GM12878 (cell line): ENCODE measurements around the gene NES. TPM values are rescaled to one million over a fixed set of nuclear protein-coding genes. Genes with fewer than 3 reads are reported as not detected.

Experiments
- ATAC-seq: fragments of 200-7000 bp; cut with Tn5 transposase; 3 replicates; pipeline ENCODE4 v1.9.1; 2020; ENCODE audit warnings: mild to moderate bottlenecking, moderate library complexity
- BruUV-seq: library from RNA; stranded (reverse); fragments of 400-500 nt; replicated peaks from 2 replicates; lab custom pipeline; 2021; lab: Mats Ljungman, UMichigan
- CTCF ChIA-PET: fragments of 300-600 bp; sonication (Branson Sonifier 250); formaldehyde crosslinking; extraction: SDS; loops from one replicate; lab custom pipeline; 2021; ENCODE audit warnings: inconsistent platforms; lab: Yijun Ruan, JAX
- POLR2A ChIA-PET: fragments of 350-600 bp; formaldehyde crosslinking; extraction: SDS; loops from one replicate; lab custom pipeline; 2021; ENCODE audit warnings: inconsistent platforms; lab: Charles Lee
- RAD21 ChIA-PET: fragments of 300-600 bp; sonication (Branson Sonifier 250); formaldehyde crosslinking; loops from one replicate; lab custom pipeline; 2023; ENCODE audit warnings: antibody characterized with exemption; ENCODE audit not compliant: unreplicated experiment; lab: Charles Lee
- SMC1A ChIA-PET: fragments of 300-600 bp; sonication (Branson Sonifier 250); formaldehyde crosslinking; loops from one replicate; lab custom pipeline; 2023; ENCODE audit not compliant: unreplicated experiment, uncharacterized antibody; lab: Charles Lee
- DNase-seq: peaks from one replicate; pipeline ENCODE4 v3.0.0-alpha.2; 2011; ENCODE audit warnings: low read depth, low spot score
- FAIRE-seq: peaks from 3 replicates; lab custom pipeline; 2011; peaks lifted over from hg19 to GRCh38; lab: Jason Lieb, UNC
- H2AFZ ChIP-seq: 2 replicates; pipeline ENCODE4 v1.6.0; 2011; ENCODE audit warnings: low read depth, low read length, control low read depth; ENCODE audit not compliant: control insufficient read depth
- H3K27ac ChIP-seq: 2 replicates; pipeline ENCODE4 v1.5.1; 2011; ENCODE audit warnings: control low read depth; ENCODE audit not compliant: control insufficient read depth, insufficient read depth
- H3K27me3 ChIP-seq, 2 experiments: replicated peaks in 1 of 2; 2 replicates each; pipeline versions ENCODE4 v1.6.0 to v1.6.1; 2011; ENCODE audit warnings: low read length in 1 of 2; ENCODE audit not compliant: control insufficient read depth in 2 of 2, insufficient read depth in 2 of 2
- H3K36me3 ChIP-seq, 2 experiments: 2 replicates each; pipeline ENCODE4 v1.5.1; 2011; ENCODE audit warnings: low read length in 1 of 2; ENCODE audit not compliant: control insufficient read depth in 2 of 2, insufficient read depth in 2 of 2
- H3K4me1 ChIP-seq: 2 replicates; pipeline ENCODE4 v1.6.1; 2011; ENCODE audit warnings: mild to moderate bottlenecking, low read length, moderate library complexity, mixed read lengths; ENCODE audit not compliant: control insufficient read depth, insufficient read depth
- H3K4me2 ChIP-seq: 2 replicates; pipeline ENCODE4 v1.6.0; 2011; ENCODE audit warnings: control low read depth; ENCODE audit not compliant: control insufficient read depth, insufficient read depth
- H3K4me3 ChIP-seq: fragments of 200-600 bp; sonication (generic); 2 replicates; pipeline ENCODE4 v1.5.1; 2016
- H3K79me2 ChIP-seq: 2 replicates; pipeline ENCODE4 v1.6.0; 2011; ENCODE audit warnings: low read length; ENCODE audit not compliant: control insufficient read depth, insufficient read depth
- H3K9ac ChIP-seq: 2 replicates; pipeline ENCODE4 v1.8.0; 2011; ENCODE audit warnings: low read length, control low read depth, mixed read lengths; ENCODE audit not compliant: control insufficient read depth, insufficient read depth
- H3K9me3 ChIP-seq: replicated peaks from 3 replicates; pipeline ENCODE4 v1.5.1; 2011; ENCODE audit warnings: mild to moderate bottlenecking, low read length; ENCODE audit not compliant: control insufficient read depth, insufficient read depth
- H4K20me1 ChIP-seq: 2 replicates; pipeline ENCODE4 v1.6.0; 2011; ENCODE audit not compliant: control insufficient read depth, insufficient read depth
- CBX3 ChIP-seq: fragments of 200-600 bp; sonication (generic); IDR thresholded peaks from 2 replicates; pipeline ENCODE4 v1.6.1; 2016; ENCODE audit warnings: low read depth, borderline replicate concordance
- CREM ChIP-seq: IDR thresholded peaks from 2 replicates; pipeline ENCODE4 v1.6.1; 2014; ENCODE audit warnings: antibody characterized with exemption, low read depth
- NR2F1 ChIP-seq: fragments of 450-650 bp; conservative IDR thresholded peaks from 2 replicates; pipeline ENCODE4 v1.6.1; 2017; ENCODE audit warnings: mild to moderate bottlenecking
- POLR2A ChIP-seq: IDR thresholded peaks from 2 replicates; pipeline ENCODE4 v1.6.1; 2011; ENCODE audit warnings: low read depth, mild to moderate bottlenecking, low read length
- RBBP5 ChIP-seq: fragments of 200-600 bp; sonication (generic); conservative IDR thresholded peaks from 2 replicates; pipeline ENCODE4 v1.6.1; 2016
- ZNF24 ChIP-seq: fragments of 450-650 bp; IDR thresholded peaks from 2 replicates; pipeline ENCODE4 v1.6.1; 2017; ENCODE audit warnings: antibody characterized with exemption, mild to moderate bottlenecking
- WGBS: methylation state at CpG from one replicate; pipeline ENCODE4 v1.1.6; 2016; ENCODE audit warnings: low lambda C conversion rate; ENCODE audit not compliant: insufficient replicate concordance, insufficient coverage; ENCODE audit errors: missing lambda C conversion rate; 5-methylcytosine and 5-hydroxymethylcytosine counted together
- in situ Hi-C: fragments of 300-500 bp; cut with MboI; formaldehyde crosslinking; loops from 9 replicates; pipeline ENCODE4 v1.14.3; 2018; ENCODE audit warnings: mixed read lengths
- intact Hi-C: fragments of 100-400 bp; cut with micrococcal nuclease; formaldehyde crosslinking; loops from one replicate; pipeline ENCODE4 v1.14.2; 2022; ENCODE audit not compliant: unreplicated experiment
- polyA plus RNA-seq, 11 experiments: library from polyadenylated mRNA; depleted of rRNA in 4 of 11; unstranded in 6 of 11; stranded (reverse) in 5 of 11; fragments of >200 nt; fragmentation: Nextera tagmentation in 4 of 11; fragmentation: Illumina TruSeq in 1 of 11; extraction: Ambion mirVana in 4 of 11; extraction: Trizol in 1 of 11; gene quantifications; 1 replicate in 1 of 11; 2 replicates in 10 of 11; pipeline versions ENCODE4 v1.2.1 to v1.2.3, GENCODE V29; 2011 to 2016; ENCODE audit warnings: inconsistent platforms in 2 of 11, missing spikeins in 2 of 11, low read depth in 1 of 11
- total RNA-seq, 4 experiments: library from RNA; depleted of rRNA in 3 of 4; stranded (reverse); fragments of >200 nt in 3 of 4; fragmentation: Illumina TruSeq in 1 of 4; extraction: Trizol in 1 of 4; gene quantifications; 2 replicates each; pipeline versions ENCODE4 v1.2.1 to v1.2.3, GENCODE V29; 2013 to 2021
- TF ChIP-seq, protein P1 (sequence below): fragments of 450-650 bp; IDR thresholded peaks from 2 replicates; pipeline ENCODE4 v1.6.1; 2016; ENCODE audit warnings: mild to moderate bottlenecking, moderate library complexity, borderline replicate concordance
- TF ChIP-seq, protein P2 (sequence below): fragments of 450-650 bp; IDR thresholded peaks from 2 replicates; pipeline ENCODE4 v1.6.1; 2016; ENCODE audit warnings: mild to moderate bottlenecking
- TF ChIP-seq, protein P3 (sequence below): fragments of 450-650 bp; IDR thresholded peaks from 2 replicates; pipeline ENCODE4 v1.6.1; 2018; ENCODE audit warnings: mild to moderate bottlenecking, low read depth, moderate library complexity; ENCODE audit not compliant: partially characterized antibody

Gene NES
- total and polyA plus RNA-seq, 10 of the 15 experiments (the other 5 are each of a cell fraction or from before 2014, with no cell fraction given): under 0.01 to 0.15 (median 0.02) TPM; not detected in 4

DNA sequence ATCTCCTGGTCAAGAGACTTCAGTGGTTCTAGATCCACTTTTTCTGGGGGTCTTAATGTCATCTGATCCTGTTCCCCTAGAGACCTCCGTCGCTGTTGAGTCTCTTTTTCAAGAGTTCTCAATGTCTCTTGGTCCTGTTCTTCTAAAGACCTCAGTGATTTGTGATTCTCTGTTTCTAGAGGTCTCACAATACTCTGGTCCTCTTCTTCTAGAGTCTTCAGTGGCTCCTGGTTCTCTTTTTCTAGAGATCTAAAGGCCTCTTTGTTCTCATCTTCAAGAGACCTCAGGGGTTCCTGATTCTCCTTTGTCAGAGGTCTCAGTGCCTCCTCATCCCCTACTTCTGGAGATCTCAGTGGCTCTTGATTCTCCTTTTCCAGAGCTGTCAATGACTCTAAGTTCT, 5.4 kb downstream of the NES start:
- ChIA-PET POLR2A (no interaction called here), CTCF (interaction anchor here (1.3 kb wide), 1 partner anchor 12 kb away, joined by 3 read pairs; no protein-coding TSS in a partner anchor), RAD21 (no interaction called here), SMC1A (no interaction called here)
- no peak for DNase-seq
- no peaks in the 10 kb centered on the region for H3K9me3 ChIP-seq
- H3K79me2 ChIP-seq: no peaks in the 10 kb centered on the region
- no peaks in the 10 kb centered on the region for H3K4me1 ChIP-seq
- H3K4me2 ChIP-seq: no peak overlapping the region
- H3K27ac ChIP-seq: no peak overlapping the region
- intact Hi-C loops: no loop called here
- no peak for TF ChIP-seq ZNF24
- H3K36me3 ChIP-seq: no peaks in the 10 kb centered on the region
- peaks cover under 1 to 13% of the 10 kb centered on the region in 2 experiments for H3K27me3 ChIP-seq
- H2AFZ ChIP-seq: no peak overlapping the region
- H4K20me1 ChIP-seq: no peaks in the 10 kb centered on the region
- no peak overlapping the region for H3K4me3 ChIP-seq
- ATAC-seq: no peak
- in situ Hi-C loops: no loop called here
- no TSS peak for BruUV-seq
- WGBS: 17% methylated on average over 2 of the region's 2 CpGs
- FAIRE-seq: no peak
- no peak overlapping the region for H3K9ac ChIP-seq

DNA sequence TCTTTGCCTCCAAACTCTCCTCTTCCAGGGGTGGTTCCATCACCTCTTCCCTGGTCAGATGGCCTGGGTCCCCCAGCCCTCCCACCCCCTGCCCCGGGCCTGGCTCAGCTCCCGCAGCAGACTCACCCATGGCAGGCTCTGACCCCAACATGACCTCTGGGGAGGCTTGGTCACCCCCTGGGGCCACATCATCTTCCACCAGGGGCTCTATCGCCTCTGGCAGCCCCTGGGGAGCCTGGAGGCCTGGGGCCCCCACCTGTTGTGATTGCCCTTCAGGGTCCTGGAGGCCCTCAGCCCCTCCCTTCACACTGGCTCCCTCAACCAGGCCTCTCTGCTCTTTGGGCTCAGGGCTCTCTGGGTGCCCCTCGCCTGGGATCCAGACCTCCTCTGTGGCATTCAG, 6.4 kb downstream of the NES start:
- RAD21 ChIA-PET: no interaction called here
- Histone ChIP-seq H3K36me3 (no peaks in the 10 kb centered on the region), H4K20me1 (no peaks in the 10 kb centered on the region), H3K4me2 (no peak overlapping the region), H3K79me2 (no peaks in the 10 kb centered on the region), H3K27me3 (peaks cover 0 to 8% of the 10 kb centered on the region in 2 experiments; a peak in 3 of 4 replicates), H3K4me3 (no peak overlapping the region), H2AFZ (no peak overlapping the region), H3K27ac (no peak overlapping the region), H3K9me3 (no peaks in the 10 kb centered on the region), H3K9ac (no peak overlapping the region), H3K4me1 (no peaks in the 10 kb centered on the region; the same call in 1 of the 2 replicates)
- FAIRE-seq (no peak), ATAC-seq (no peak), DNase-seq (no peak)
- intact Hi-C loops (no loop called here), in situ Hi-C loops (no loop called here)
- POLR2A ChIA-PET: no interaction called here
- SMC1A ChIA-PET: interaction anchor here (1.0 kb wide), 1 partner anchor 14 kb away, joined by 3 read pairs; no protein-coding TSS in a partner anchor
- BruUV-seq: no TSS peak
- WGBS: 19% methylated on average over 4 of the region's 4 CpGs
- CTCF ChIA-PET: interaction anchor here (1.1 to 1.3 kb wide), 2 partner anchors 11 to 19 kb away, joined by 3 to 4 read pairs; no protein-coding TSS in a partner anchor
- TF ChIP-seq RBBP5: no peak
- no peak for TF ChIP-seq POLR2A
- no peak for TF ChIP-seq CREM
- no peak for TF ChIP-seq CBX3
- TF ChIP-seq, protein P1, sequence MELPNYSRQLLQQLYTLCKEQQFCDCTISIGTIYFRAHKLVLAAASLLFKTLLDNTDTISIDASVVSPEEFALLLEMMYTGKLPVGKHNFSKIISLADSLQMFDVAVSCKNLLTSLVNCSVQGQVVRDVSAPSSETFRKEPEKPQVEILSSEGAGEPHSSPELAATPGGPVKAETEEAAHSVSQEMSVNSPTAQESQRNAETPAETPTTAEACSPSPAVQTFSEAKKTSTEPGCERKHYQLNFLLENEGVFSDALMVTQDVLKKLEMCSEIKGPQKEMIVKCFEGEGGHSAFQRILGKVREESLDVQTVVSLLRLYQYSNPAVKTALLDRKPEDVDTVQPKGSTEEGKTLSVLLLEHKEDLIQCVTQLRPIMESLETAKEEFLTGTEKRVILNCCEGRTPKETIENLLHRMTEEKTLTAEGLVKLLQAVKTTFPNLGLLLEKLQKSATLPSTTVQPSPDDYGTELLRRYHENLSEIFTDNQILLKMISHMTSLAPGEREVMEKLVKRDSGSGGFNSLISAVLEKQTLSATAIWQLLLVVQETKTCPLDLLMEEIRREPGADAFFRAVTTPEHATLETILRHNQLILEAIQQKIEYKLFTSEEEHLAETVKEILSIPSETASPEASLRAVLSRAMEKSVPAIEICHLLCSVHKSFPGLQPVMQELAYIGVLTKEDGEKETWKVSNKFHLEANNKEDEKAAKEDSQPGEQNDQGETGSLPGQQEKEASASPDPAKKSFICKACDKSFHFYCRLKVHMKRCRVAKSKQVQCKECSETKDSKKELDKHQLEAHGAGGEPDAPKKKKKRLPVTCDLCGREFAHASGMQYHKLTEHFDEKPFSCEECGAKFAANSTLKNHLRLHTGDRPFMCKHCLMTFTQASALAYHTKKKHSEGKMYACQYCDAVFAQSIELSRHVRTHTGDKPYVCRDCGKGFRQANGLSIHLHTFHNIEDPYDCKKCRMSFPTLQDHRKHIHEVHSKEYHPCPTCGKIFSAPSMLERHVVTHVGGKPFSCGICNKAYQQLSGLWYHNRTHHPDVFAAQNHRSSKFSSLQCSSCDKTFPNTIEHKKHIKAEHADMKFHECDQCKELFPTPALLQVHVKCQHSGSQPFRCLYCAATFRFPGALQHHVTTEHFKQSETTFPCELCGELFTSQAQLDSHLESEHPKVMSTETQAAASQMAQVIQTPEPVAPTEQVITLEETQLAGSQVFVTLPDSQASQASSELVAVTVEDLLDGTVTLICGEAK: no peak
- TF ChIP-seq NR2F1: no peak
- TF ChIP-seq, protein P2, sequence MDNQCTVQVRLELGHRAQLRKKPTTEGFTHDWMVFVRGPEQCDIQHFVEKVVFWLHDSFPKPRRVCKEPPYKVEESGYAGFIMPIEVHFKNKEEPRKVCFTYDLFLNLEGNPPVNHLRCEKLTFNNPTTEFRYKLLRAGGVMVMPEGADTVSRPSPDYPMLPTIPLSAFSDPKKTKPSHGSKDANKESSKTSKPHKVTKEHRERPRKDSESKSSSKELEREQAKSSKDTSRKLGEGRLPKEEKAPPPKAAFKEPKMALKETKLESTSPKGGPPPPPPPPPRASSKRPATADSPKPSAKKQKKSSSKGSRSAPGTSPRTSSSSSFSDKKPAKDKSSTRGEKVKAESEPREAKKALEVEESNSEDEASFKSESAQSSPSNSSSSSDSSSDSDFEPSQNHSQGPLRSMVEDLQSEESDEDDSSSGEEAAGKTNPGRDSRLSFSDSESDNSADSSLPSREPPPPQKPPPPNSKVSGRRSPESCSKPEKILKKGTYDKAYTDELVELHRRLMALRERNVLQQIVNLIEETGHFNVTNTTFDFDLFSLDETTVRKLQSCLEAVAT: no peak
- TF ChIP-seq, protein P3, sequence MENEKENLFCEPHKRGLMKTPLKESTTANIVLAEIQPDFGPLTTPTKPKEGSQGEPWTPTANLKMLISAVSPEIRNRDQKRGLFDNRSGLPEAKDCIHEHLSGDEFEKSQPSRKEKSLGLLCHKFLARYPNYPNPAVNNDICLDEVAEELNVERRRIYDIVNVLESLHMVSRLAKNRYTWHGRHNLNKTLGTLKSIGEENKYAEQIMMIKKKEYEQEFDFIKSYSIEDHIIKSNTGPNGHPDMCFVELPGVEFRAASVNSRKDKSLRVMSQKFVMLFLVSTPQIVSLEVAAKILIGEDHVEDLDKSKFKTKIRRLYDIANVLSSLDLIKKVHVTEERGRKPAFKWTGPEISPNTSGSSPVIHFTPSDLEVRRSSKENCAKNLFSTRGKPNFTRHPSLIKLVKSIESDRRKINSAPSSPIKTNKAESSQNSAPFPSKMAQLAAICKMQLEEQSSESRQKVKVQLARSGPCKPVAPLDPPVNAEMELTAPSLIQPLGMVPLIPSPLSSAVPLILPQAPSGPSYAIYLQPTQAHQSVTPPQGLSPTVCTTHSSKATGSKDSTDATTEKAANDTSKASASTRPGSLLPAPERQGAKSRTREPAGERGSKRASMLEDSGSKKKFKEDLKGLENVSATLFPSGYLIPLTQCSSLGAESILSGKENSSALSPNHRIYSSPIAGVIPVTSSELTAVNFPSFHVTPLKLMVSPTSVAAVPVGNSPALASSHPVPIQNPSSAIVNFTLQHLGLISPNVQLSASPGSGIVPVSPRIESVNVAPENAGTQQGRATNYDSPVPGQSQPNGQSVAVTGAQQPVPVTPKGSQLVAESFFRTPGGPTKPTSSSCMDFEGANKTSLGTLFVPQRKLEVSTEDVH: no peak
